Activated CD8-positive, alpha-beta memory T cell treated with anti-CD3 and anti-CD28 coated beads, Interleukin-2, amount 50 U/mL, for 48 hours (primary cell): ENCODE results near the gene MRPL10.

Source experiments
- DNase-seq: peaks from one replicate; pipeline ENCODE4 v3.0.0-alpha.2; 2020

MRPL10 gene

GRCh38 chr17:47838636-47839035, 7.3 kb upstream of the MRPL10 start:
- DNase-seq = no peak

- no peak for DNase-seq
Observed at GRCh38 chr17:47837401-47838039, 6.2 kb upstream of the MRPL10 start.

GRCh38 chr17:47836601-47837000, 5.3 kb upstream of the MRPL10 start:
- DNase-seq = no peak

GRCh38 chr17:47834756-47835155, 3.4 kb upstream of the MRPL10 start:
- DNase-seq = no peak

- DNase-seq = no peak
Observed at GRCh38 chr17:47831934-47832327, 590 bp upstream of the MRPL10 start.

- DNase-seq = no peak
Observed at GRCh38 chr17:47830396-47831002, 842 bp downstream of the MRPL10 start.

GRCh38 chr17:47829870-47830269, 1.5 kb downstream of the MRPL10 start:
- no peak for DNase-seq

GRCh38 chr17:47823519-47823918, 7.8 kb downstream of the MRPL10 start:
- DNase-seq = no peak

- DNase-seq = no peak
Observed at GRCh38 chr17:47822785-47823184, 8.6 kb downstream of the MRPL10 start.

GRCh38 chr17:47821424-47822391, 9.6 kb downstream of the MRPL10 start, which contains the start of gene OSBPL7:
OSBPL7 (minus strand) TSS chr17:47821794; CDS start chr17:47820278, 1,516 bp downstream.
- DNase-seq = peak; percentile 86

- no peak for DNase-seq
Observed at GRCh38 chr17:47821031-47821423, 10.3 kb downstream of the MRPL10 start.

GRCh38 chr17:47820033-47820789, 11.1 kb downstream of the MRPL10 start:
- DNase-seq = no peak

GRCh38 chr17:47819475-47819874, 11.9 kb downstream of the MRPL10 start:
- DNase-seq = no peak

GRCh38 chr17:47818002-47818695, 13.2 kb downstream of the MRPL10 start:
- no peak for DNase-seq

- no peak for DNase-seq
Observed at GRCh38 chr17:47816947-47817346, 14.4 kb downstream of the MRPL10 start.

GRCh38 chr17:47816111-47816735, 15.1 kb downstream of the MRPL10 start:
- no peak for DNase-seq

- DNase-seq = no peak
Observed at GRCh38 chr17:47815106-47815918, 16.0 kb downstream of the MRPL10 start.

GRCh38 chr17:47813512-47814031, 17.8 kb downstream of the MRPL10 start:
- no peak for DNase-seq

- DNase-seq = no peak
Observed at GRCh38 chr17:47813077-47813476, 18.3 kb downstream of the MRPL10 start.

- DNase-seq = no peak
Observed at GRCh38 chr17:47812146-47812920, 19.0 kb downstream of the MRPL10 start.
